GM23338 (cell line): ENCODE data around the gene WWP2. TPM values are rescaled to one million over a fixed set of nuclear protein-coding genes. Genes with fewer than 3 reads are reported as not detected.

Experiments used
- ATAC-seq: fragments of 200-7000 bp; cut with Tn5 transposase; 3 replicates; pipeline ENCODE4 v1.9.1; 2020
- DNase-seq: peaks from one replicate; pipeline ENCODE4 v3.0.0-alpha.2; 2015; ENCODE audit warnings: low spot score
- H2AFZ ChIP-seq: fragments of 200-600 bp; sonication (generic); 2 replicates; pipeline ENCODE4 v1.8.0; 2016; ENCODE audit warnings: antibody characterized with exemption, mild to moderate bottlenecking, moderate library complexity
- H3F3A ChIP-seq: fragments of 200-600 bp; sonication (generic); replicated peaks from 2 replicates; pipeline ENCODE4 v1.8.0; 2017; ENCODE audit warnings: antibody characterized with exemption, mixed run types, low read depth
- H3K27ac ChIP-seq: fragments of 200-600 bp; sonication (generic); 2 replicates; pipeline ENCODE4 v1.6.1; 2016; ENCODE audit warnings: low read depth
- H3K27me3 ChIP-seq: fragments of 200-600 bp; sonication (generic); 2 replicates; pipeline ENCODE4 v1.8.0; 2016; ENCODE audit warnings: mild to moderate bottlenecking, mixed run types, moderate library complexity; ENCODE audit not compliant: insufficient read depth
- H3K36me3 ChIP-seq: fragments of 200-600 bp; sonication (generic); 2 replicates; pipeline ENCODE4 v1.8.0; 2016; ENCODE audit warnings: mild to moderate bottlenecking; ENCODE audit not compliant: insufficient read depth
- H3K4me1 ChIP-seq: fragments of 200-600 bp; sonication (generic); 2 replicates; pipeline ENCODE4 v1.8.0; 2016; ENCODE audit warnings: mild to moderate bottlenecking, moderate library complexity; ENCODE audit not compliant: insufficient read depth
- H3K4me2 ChIP-seq: fragments of 200-600 bp; sonication (generic); 2 replicates; pipeline ENCODE4 v1.7.1; 2017; ENCODE audit warnings: mixed run types
- H3K4me3 ChIP-seq: fragments of 200-600 bp; sonication (generic); 2 replicates; pipeline ENCODE4 v1.6.1; 2016; ENCODE audit warnings: mixed run types
- H3K79me2 ChIP-seq: fragments of 200-600 bp; sonication (generic); replicated peaks from 2 replicates; pipeline ENCODE4 v1.8.0; 2017; ENCODE audit warnings: mild to moderate bottlenecking; ENCODE audit not compliant: insufficient read depth
- H3K9me2 ChIP-seq: fragments of 200-600 bp; sonication (generic); 2 replicates; pipeline ENCODE4 v1.8.0; 2017; ENCODE audit not compliant: insufficient read depth
- H4K20me1 ChIP-seq: fragments of 200-600 bp; sonication (generic); replicated peaks from 2 replicates; pipeline ENCODE4 v1.8.0; 2017; ENCODE audit warnings: mild to moderate bottlenecking; ENCODE audit not compliant: insufficient read depth
- H3K27ac Mint-ChIP-seq: 2 replicates; pipeline ENCODE4 v1.8.0; 2020; ENCODE audit warnings: inconsistent platforms, mild to moderate bottlenecking, moderate library complexity, mixed read lengths
- H3K27me3 Mint-ChIP-seq: 3 replicates; pipeline ENCODE4 v1.8.0; 2022; ENCODE audit warnings: low read depth, mild to moderate bottlenecking, moderate library complexity, mixed read lengths, inconsistent platforms; ENCODE audit not compliant: insufficient read depth, poor library complexity
- H3K36me3 Mint-ChIP-seq: 3 replicates; pipeline ENCODE4 v1.8.0; 2021; ENCODE audit warnings: low read depth, mild to moderate bottlenecking, inconsistent platforms, moderate library complexity, mixed read lengths
- H3K4me1 Mint-ChIP-seq: 3 replicates; pipeline ENCODE4 v1.8.0; 2020; ENCODE audit warnings: mild to moderate bottlenecking, inconsistent platforms, mixed read lengths
- H3K4me3 Mint-ChIP-seq: 3 replicates; pipeline ENCODE4 v1.8.0; 2021; ENCODE audit warnings: moderate library complexity, mild to moderate bottlenecking, inconsistent platforms, mixed read lengths
- H3K9me3 Mint-ChIP-seq: 3 replicates; pipeline ENCODE4 v1.8.0; 2020; ENCODE audit warnings: moderate library complexity, mild to moderate bottlenecking, inconsistent platforms, mixed read lengths
- CREB1 ChIP-seq: fragments of 250-450 bp; sonication (Bioruptor Pico); IDR thresholded peaks from 2 replicates; pipeline ENCODE4 v1.5.0; 2020; ENCODE audit warnings: low read depth, mild to moderate bottlenecking, moderate library complexity
- CTCF ChIP-seq, 2 experiments: fragments of 200-600 bp in 1 of 2; sonication (generic) in 1 of 2; conservative IDR thresholded peaks; 2 replicates each; pipeline versions ENCODE4 v1.5.1 to v1.6.1; 2016 to 2017; ENCODE audit warnings: antibody characterized with exemption in 2 of 2, low read depth in 2 of 2, mild to moderate bottlenecking in 2 of 2, moderate library complexity in 1 of 2
- ETS1 ChIP-seq: IDR thresholded peaks from 2 replicates; pipeline ENCODE4 v1.6.1; 2016; ENCODE audit warnings: antibody characterized with exemption
- EZH2 ChIP-seq: fragments of 200-600 bp; sonication (generic); IDR thresholded peaks from one replicate; pipeline ENCODE4 v1.8.0; 2017; ENCODE audit warnings: antibody characterized with exemption, mild to moderate bottlenecking, low read depth; ENCODE audit not compliant: unreplicated experiment
- EZH2phosphoT487 ChIP-seq: fragments of 200-600 bp; sonication (generic); IDR thresholded peaks from one replicate; pipeline ENCODE4 v1.8.1; 2018; ENCODE audit warnings: antibody characterized with exemption; ENCODE audit not compliant: unreplicated experiment
- JUNB ChIP-seq: IDR thresholded peaks from one replicate; pipeline ENCODE4 v1.6.1; 2016; ENCODE audit warnings: antibody characterized with exemption; ENCODE audit not compliant: unreplicated experiment
- NANOG ChIP-seq: IDR thresholded peaks from 2 replicates; pipeline ENCODE4 v1.6.1; 2016; ENCODE audit warnings: antibody characterized with exemption, borderline replicate concordance
- REST ChIP-seq: IDR thresholded peaks from one replicate; pipeline ENCODE4 v1.6.1; 2018; ENCODE audit warnings: antibody characterized with exemption; ENCODE audit not compliant: unreplicated experiment
- STAT1 ChIP-seq: IDR thresholded peaks from one replicate; pipeline ENCODE4 v1.6.1; 2016; ENCODE audit warnings: antibody characterized with exemption; ENCODE audit not compliant: unreplicated experiment
- ZNF114 ChIP-seq: fragments of 250-450 bp; sonication (Bioruptor Pico); IDR thresholded peaks from 2 replicates; pipeline ENCODE4 v1.5.0; 2020; ENCODE audit warnings: mild to moderate bottlenecking, moderate library complexity
- ZNF331 ChIP-seq: fragments of 250-450 bp; sonication (Bioruptor Pico); IDR thresholded peaks from 2 replicates; pipeline ENCODE4 v1.5.0; 2020; ENCODE audit warnings: low read depth, mild to moderate bottlenecking, moderate library complexity
- ZNF462 ChIP-seq: fragments of 250-450 bp; sonication (Bioruptor Pico); IDR thresholded peaks from 2 replicates; pipeline ENCODE4 v1.5.0; 2020; ENCODE audit warnings: mild to moderate bottlenecking, moderate library complexity
- polyA plus RNA-seq: library from polyadenylated mRNA; unstranded; fragments of >200 nt; fragmentation: Nextera tagmentation; extraction: Ambion mirVana; gene quantifications from 2 replicates; pipeline ENCODE4 v1.2.1, GENCODE V29; 2016
- total RNA-seq: library from RNA; depleted of rRNA; stranded (reverse); fragments of >200 nt; shearing (Covaris generic); gene quantifications from 2 replicates; pipeline ENCODE4 v1.2.3, GENCODE V29; 2014

The WWP2 gene
- total and polyA plus RNA-seq, 2 experiments from 2014 or later: 12.3 to 35.5 TPM

- Mint-ChIP-seq H3K9me3 (peaks cover 1% of the 10 kb centered on the region; the same call in 1 of the 3 replicates), H3K36me3 (peaks cover 6% of the 10 kb centered on the region; the same call in 2 of the 3 replicates), H3K27me3 (peaks cover 7% of the 10 kb centered on the region), H3K4me1 (peaks cover 5% of the 10 kb centered on the region; the same call in 2 of the 3 replicates), H3K27ac (peak overlapping the region; percentile 43; the same call in 1 of the 2 replicates), H3K4me3 (no peak overlapping the region)
- H3K36me3 ChIP-seq: no peaks in the 10 kb centered on the region
- ATAC-seq (no peak), DNase-seq (no peak)
- H2AFZ ChIP-seq: no peak overlapping the region
- H3K9me2 ChIP-seq: no peaks in the 10 kb centered on the region
- H3K4me3 ChIP-seq: no peak overlapping the region
- no peaks in the 10 kb centered on the region for H3F3A ChIP-seq
- no peaks in the 10 kb centered on the region for H3K4me1 ChIP-seq
- no peak overlapping the region for H3K4me2 ChIP-seq
- H4K20me1 ChIP-seq: peaks cover 2% of the 10 kb centered on the region
- no peak for TF ChIP-seq ZNF462
- TF ChIP-seq NANOG: no peak
- TF ChIP-seq CTCF (conservative IDR thresholded peaks at IDR 0.05; ENCODE audit: low read depth in 2 of 2): no peak
- TF ChIP-seq CREB1: no peak
- TF ChIP-seq REST: no peak
- no peak for TF ChIP-seq EZH2phosphoT487
- no peak for TF ChIP-seq JUNB
- TF ChIP-seq STAT1: no peak
- no peak for TF ChIP-seq ZNF114 (CRISPR knock-in tag)
- no peak for TF ChIP-seq ETS1
- no peak for TF ChIP-seq EZH2
- no peak for TF ChIP-seq ZNF331 (CRISPR knock-in tag)
- 0 out of 2 replicates have a peak overlapping the region, but pooled peaks have one; percentile 55 for H3K27ac ChIP-seq
- H3K79me2 ChIP-seq: peaks cover 13% of the 10 kb centered on the region
- H3K27me3 ChIP-seq: no peaks in the 10 kb centered on the region
Observed at GRCh38 chr16:69781118-69781517, 19.0 kb downstream of the WWP2 start.
